SK-N-SH treated with all-trans-retinoic acid at 6 μM for 48 hours (cell line): ENCODE results near the gene WASL.

Experiments used
- ATAC-seq: fragments of 200-7000 bp; cut with Tn5 transposase; 3 replicates; pipeline ENCODE4 v1.9.1; 2020; ENCODE audit warnings: mild to moderate bottlenecking, moderate library complexity
- ARNTL ChIP-seq: fragments of 450-650 bp; formaldehyde crosslinking; IDR thresholded peaks from 2 replicates; pipeline ENCODE4 v1.5.0; 2020; ENCODE audit warnings: low read depth, mild to moderate bottlenecking, moderate library complexity, borderline replicate concordance
- BACH2 ChIP-seq: fragments of 250-450 bp; sonication (Bioruptor Pico); IDR thresholded peaks from 2 replicates; pipeline ENCODE4 v1.9.0; 2021; ENCODE audit warnings: mild to moderate bottlenecking, borderline replicate concordance
- CREB5 ChIP-seq: fragments of 250-450 bp; sonication (Bioruptor Pico); IDR thresholded peaks from 2 replicates; pipeline ENCODE4 v1.5.1; 2020; ENCODE audit warnings: low read depth, mild to moderate bottlenecking, moderate library complexity
- CSDC2 ChIP-seq: fragments of 250-450 bp; sonication (Bioruptor Pico); IDR thresholded peaks from 2 replicates; pipeline ENCODE4 v1.5.0; 2020; ENCODE audit warnings: mild to moderate bottlenecking, moderate library complexity
- CSRNP3 ChIP-seq: fragments of 250-450 bp; sonication (Bioruptor Pico); IDR thresholded peaks from 2 replicates; pipeline ENCODE4 v1.5.1; 2021; ENCODE audit warnings: mild to moderate bottlenecking, moderate library complexity
- ESRRG ChIP-seq: fragments of 250-450 bp; sonication (Bioruptor Pico); IDR thresholded peaks from 2 replicates; pipeline ENCODE4 v1.6.1; 2021; ENCODE audit warnings: mild to moderate bottlenecking
- GLIS3 ChIP-seq: fragments of 250-450 bp; sonication (Bioruptor Pico); IDR thresholded peaks from 2 replicates; pipeline ENCODE4 v1.5.0; 2020; ENCODE audit warnings: mild to moderate bottlenecking, moderate library complexity
- ISL1 ChIP-seq: fragments of 250-450 bp; sonication (Bioruptor Pico); IDR thresholded peaks from 2 replicates; pipeline ENCODE4 v2.1.2; 2022; ENCODE audit warnings: mild to moderate bottlenecking, moderate library complexity
- OSR1 ChIP-seq: fragments of 250-450 bp; sonication (Bioruptor Pico); IDR thresholded peaks from 2 replicates; pipeline ENCODE4 v1.8.0; 2022; ENCODE audit warnings: moderate library complexity, mild to moderate bottlenecking, inconsistent platforms
- PATZ1 ChIP-seq: fragments of 250-450 bp; sonication (Bioruptor Pico); IDR thresholded peaks from 2 replicates; pipeline ENCODE4 v1.8.0; 2020; ENCODE audit warnings: mild to moderate bottlenecking, moderate library complexity, borderline replicate concordance
- POU6F1 ChIP-seq: fragments of 250-450 bp; sonication (Bioruptor Pico); IDR thresholded peaks from 2 replicates; pipeline ENCODE4 v1.8.0; 2021; ENCODE audit warnings: low read depth, mild to moderate bottlenecking, moderate library complexity, borderline replicate concordance
- PPARA ChIP-seq: fragments of 250-450 bp; sonication (Bioruptor Pico); IDR thresholded peaks from 2 replicates; pipeline ENCODE4 v1.5.0; 2020; ENCODE audit warnings: mild to moderate bottlenecking, borderline replicate concordance
- RARB ChIP-seq: fragments of 250-450 bp; sonication (Bioruptor Pico); IDR thresholded peaks from 2 replicates; pipeline ENCODE4 v1.8.0; 2021; ENCODE audit warnings: mild to moderate bottlenecking, moderate library complexity
- SNAI2 ChIP-seq: fragments of 250-450 bp; sonication (Bioruptor Pico); IDR thresholded peaks from 2 replicates; pipeline ENCODE4 v1.5.0; 2020; ENCODE audit warnings: mild to moderate bottlenecking, moderate library complexity
- TCF4 ChIP-seq: fragments of 250-450 bp; sonication (Bioruptor Pico); IDR thresholded peaks from 2 replicates; pipeline ENCODE4 v1.8.0; 2021; ENCODE audit warnings: mild to moderate bottlenecking, moderate library complexity, borderline replicate concordance
- TOX ChIP-seq: fragments of 250-450 bp; sonication (Bioruptor Pico); IDR thresholded peaks from 2 replicates; pipeline ENCODE4 v1.8.0; 2021; ENCODE audit warnings: mild to moderate bottlenecking, moderate library complexity, borderline replicate concordance
- TSHZ2 ChIP-seq: fragments of 250-450 bp; sonication (Bioruptor Pico); IDR thresholded peaks from 2 replicates; pipeline ENCODE4 v1.5.0; 2020; ENCODE audit warnings: mild to moderate bottlenecking, moderate library complexity
- ZC3H10 ChIP-seq: fragments of 250-450 bp; sonication (Bioruptor Pico); IDR thresholded peaks from 2 replicates; pipeline ENCODE4 v1.5.1; 2021; ENCODE audit warnings: mild to moderate bottlenecking, moderate library complexity
- ZFP3 ChIP-seq: fragments of 250-450 bp; sonication (Bioruptor Pico); IDR thresholded peaks from 2 replicates; pipeline ENCODE4 v1.5.0; 2020; ENCODE audit warnings: mild to moderate bottlenecking, moderate library complexity
- ZFP30 ChIP-seq: fragments of 450-650 bp; formaldehyde crosslinking; IDR thresholded peaks from 2 replicates; pipeline ENCODE4 v1.5.0; 2022; ENCODE audit warnings: mild to moderate bottlenecking, moderate library complexity
- ZNF565 ChIP-seq: fragments of 450-650 bp; formaldehyde crosslinking; conservative IDR thresholded peaks from 2 replicates; pipeline ENCODE4 v1.5.0; 2020; ENCODE audit warnings: low read depth, mild to moderate bottlenecking, moderate library complexity
- ZNF70 ChIP-seq: fragments of 450-650 bp; formaldehyde crosslinking; IDR thresholded peaks from 2 replicates; pipeline ENCODE4 v1.5.0; 2020; ENCODE audit warnings: mild to moderate bottlenecking, moderate library complexity
- ZNF8 ChIP-seq: fragments of 450-650 bp; formaldehyde crosslinking; IDR thresholded peaks from 2 replicates; pipeline ENCODE4 v1.5.0; 2020; ENCODE audit warnings: mild to moderate bottlenecking, moderate library complexity

WASL gene

GRCh38 chr7:123769371-123769770 is 20.6 kb upstream of the WASL start:
- no peak for TF ChIP-seq ARNTL (CRISPR knock-in tag)
- no peak for TF ChIP-seq ZNF8 (CRISPR knock-in tag)
- no peak for TF ChIP-seq RARB (CRISPR knock-in tag)
- no peak for TF ChIP-seq OSR1 (CRISPR knock-in tag)
- TF ChIP-seq TCF4 (CRISPR knock-in tag) = no peak
- no peak for TF ChIP-seq ZFP3 (CRISPR knock-in tag)
- TF ChIP-seq ZNF70 (CRISPR knock-in tag) = no peak
- no peak for TF ChIP-seq SNAI2
- TF ChIP-seq CSRNP3 (CRISPR knock-in tag) = no peak
- no peak for TF ChIP-seq ZFP30 (CRISPR knock-in tag)
- TF ChIP-seq TSHZ2 (CRISPR knock-in tag) = no peak
- no peak for TF ChIP-seq ESRRG
- TF ChIP-seq ISL1 (CRISPR knock-in tag) = no peak
- no peak for TF ChIP-seq TOX (CRISPR knock-in tag)
- TF ChIP-seq PATZ1 (CRISPR knock-in tag) = no peak
- peak; percentile 90 for ATAC-seq

- no peak for ATAC-seq
- TF ChIP-seq TCF4 (CRISPR knock-in tag) = no peak
- TF ChIP-seq TSHZ2 (CRISPR knock-in tag) = no peak
- no peak for TF ChIP-seq ZFP3 (CRISPR knock-in tag)
- no peak for TF ChIP-seq BACH2 (CRISPR knock-in tag)
- TF ChIP-seq ZNF8 (CRISPR knock-in tag) = no peak
- no peak for TF ChIP-seq ZC3H10 (CRISPR knock-in tag)
- no peak for TF ChIP-seq CREB5 (CRISPR knock-in tag)
- no peak for TF ChIP-seq GLIS3 (CRISPR knock-in tag)
- TF ChIP-seq ZFP30 (CRISPR knock-in tag) = no peak
- TF ChIP-seq ARNTL (CRISPR knock-in tag) = no peak
- TF ChIP-seq ZNF70 (CRISPR knock-in tag) = no peak
- TF ChIP-seq PPARA (CRISPR knock-in tag) = no peak
These were observed 19.7 kb upstream of the WASL start for GRCh38 chr7:123768493-123768892.

- no peak for ATAC-seq
- TF ChIP-seq ZNF565 (CRISPR knock-in tag) (no peak), ZNF70 (CRISPR knock-in tag) (no peak), ZFP30 (CRISPR knock-in tag) (no peak), BACH2 (CRISPR knock-in tag) (no peak), ZC3H10 (CRISPR knock-in tag) (no peak), RARB (CRISPR knock-in tag) (no peak), ESRRG (no peak), PATZ1 (CRISPR knock-in tag) (no peak), POU6F1 (no peak), SNAI2 (no peak), ZNF8 (CRISPR knock-in tag) (no peak), ISL1 (CRISPR knock-in tag) (no peak), TOX (CRISPR knock-in tag) (no peak), PPARA (CRISPR knock-in tag) (no peak), CSDC2 (no peak), GLIS3 (CRISPR knock-in tag) (no peak)
These were observed 14.4 kb upstream of the WASL start for GRCh38 chr7:123763191-123763661.
